B cell (primary cell): ENCODE data around the gene MPV17L.
"Not testable (repeated sequence)": the region's sequence is repeated elsewhere in the genome, so short reads cannot be mapped to it uniquely, and the experiment has no call there.

Experiments used
- EZH2 ChIP-seq: IDR thresholded peaks from 2 replicates; pipeline ENCODE4 v1.6.1; 2012; ENCODE audit warnings: borderline replicate concordance, low read depth, mild to moderate bottlenecking, moderate library complexity, low read length; ENCODE audit not compliant: insufficient read depth, poor library complexity, severe bottlenecking
- TF ChIP-seq, protein P1 (sequence below): fragments of 200-600 bp; IDR thresholded peaks from one replicate; pipeline ENCODE4 v1.8.0; 2022; ENCODE audit warnings: antibody characterized with exemption, mild to moderate bottlenecking

GRCh38 chr16:15351745-15352144 lies 43.8 kb upstream of the MPV17L start:
- TF ChIP-seq, protein P1, sequence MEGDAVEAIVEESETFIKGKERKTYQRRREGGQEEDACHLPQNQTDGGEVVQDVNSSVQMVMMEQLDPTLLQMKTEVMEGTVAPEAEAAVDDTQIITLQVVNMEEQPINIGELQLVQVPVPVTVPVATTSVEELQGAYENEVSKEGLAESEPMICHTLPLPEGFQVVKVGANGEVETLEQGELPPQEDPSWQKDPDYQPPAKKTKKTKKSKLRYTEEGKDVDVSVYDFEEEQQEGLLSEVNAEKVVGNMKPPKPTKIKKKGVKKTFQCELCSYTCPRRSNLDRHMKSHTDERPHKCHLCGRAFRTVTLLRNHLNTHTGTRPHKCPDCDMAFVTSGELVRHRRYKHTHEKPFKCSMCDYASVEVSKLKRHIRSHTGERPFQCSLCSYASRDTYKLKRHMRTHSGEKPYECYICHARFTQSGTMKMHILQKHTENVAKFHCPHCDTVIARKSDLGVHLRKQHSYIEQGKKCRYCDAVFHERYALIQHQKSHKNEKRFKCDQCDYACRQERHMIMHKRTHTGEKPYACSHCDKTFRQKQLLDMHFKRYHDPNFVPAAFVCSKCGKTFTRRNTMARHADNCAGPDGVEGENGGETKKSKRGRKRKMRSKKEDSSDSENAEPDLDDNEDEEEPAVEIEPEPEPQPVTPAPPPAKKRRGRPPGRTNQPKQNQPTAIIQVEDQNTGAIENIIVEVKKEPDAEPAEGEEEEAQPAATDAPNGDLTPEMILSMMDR = not testable (repeated sequence)
- TF ChIP-seq EZH2 = not testable (repeated sequence)
